HL-60/S4 treated with retinoic acid at 250 ng/mL for 4 days and 3 days (cell line): ENCODE data around the gene NDUFB5.

Experiments used
- in situ Hi-C: fragments of 300-500 bp; cut with MboI; formaldehyde crosslinking; loops from 2 replicates; pipeline ENCODE4 v1.7.0; 2022; ENCODE audit warnings: low sequenced_read_pairs

Gene NDUFB5

DNA sequence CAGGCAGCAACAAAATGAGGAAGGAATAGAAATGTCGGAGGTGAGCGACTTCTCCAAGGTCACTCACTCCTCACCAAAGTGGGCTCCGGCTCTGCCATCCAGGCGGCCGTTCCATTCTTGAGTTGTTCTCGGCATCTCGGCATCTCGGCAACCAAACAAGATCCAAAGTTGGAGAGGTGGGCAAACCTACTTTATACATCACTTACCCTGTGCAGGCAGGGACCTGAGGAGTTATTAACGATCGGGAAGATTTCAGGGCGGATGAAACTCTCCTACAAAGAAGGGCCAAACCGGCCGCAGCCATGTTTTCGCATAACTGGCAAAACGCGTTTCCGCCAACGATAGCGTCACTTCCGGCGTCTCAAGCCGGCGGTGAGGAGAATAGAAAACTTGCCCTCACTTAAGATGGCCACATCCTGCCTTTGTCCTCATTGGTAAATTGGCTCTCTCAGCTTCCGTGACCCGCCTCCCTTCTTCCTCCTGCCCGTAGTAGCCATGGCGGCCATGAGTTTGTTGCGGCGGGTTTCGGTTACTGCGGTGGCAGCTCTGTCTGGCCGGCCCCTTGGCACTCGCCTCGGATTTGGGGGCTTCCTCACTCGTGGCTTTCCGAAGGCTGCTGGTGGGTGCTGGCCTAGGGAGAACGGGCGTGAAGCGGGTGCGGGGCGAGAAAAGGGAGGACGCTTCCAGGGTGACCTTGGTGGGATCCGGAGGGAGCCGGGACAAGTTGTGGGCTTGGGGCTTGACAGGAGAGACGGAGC lies at the start of gene NDUFB5, which contains the start of gene MRPL47:
TSS of gene NDUFB5 (plus strand) at position 474 of the 758 bp plus-strand sequence. CDS start at position 496, 22 bp downstream.
TSS of gene MRPL47 (minus strand) at position 318 of the 758 bp plus-strand sequence. CDS start at position 304, 14 bp downstream.
- in situ Hi-C loops, result no loop called here

DNA sequence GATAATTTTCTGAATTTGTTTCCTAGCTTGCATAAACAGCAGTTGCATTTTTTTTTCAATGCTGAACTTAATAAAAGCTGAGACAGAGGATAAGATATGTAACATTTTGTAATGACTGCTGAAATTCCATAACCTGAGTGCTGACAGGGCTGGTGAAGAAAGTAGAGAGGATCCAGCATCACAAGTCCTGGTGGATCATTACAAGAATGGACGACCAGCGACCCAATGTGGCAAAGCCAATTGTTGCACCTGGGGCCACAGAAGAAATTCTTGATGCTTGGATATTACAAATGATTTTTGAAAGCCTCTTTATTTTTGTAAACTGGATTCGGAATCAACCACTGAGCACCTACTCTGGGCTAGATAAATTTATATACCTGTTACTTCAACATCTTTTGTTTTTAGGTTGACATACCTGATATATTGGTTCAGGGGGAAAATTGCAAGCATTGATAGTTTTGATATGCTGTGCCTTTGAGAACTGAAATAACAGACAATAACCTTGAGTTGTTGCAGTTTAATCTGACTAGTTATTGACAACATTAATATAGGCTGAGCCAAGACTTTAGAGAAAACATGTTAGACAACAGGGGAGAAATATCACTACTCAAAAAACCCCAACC lies 45.7 kb upstream of the NDUFB5 start:
- in situ Hi-C loops, result loop anchor here (25.0 kb wide), 2 partner anchors 222 to 497 kb away; partner anchors contain the start of genes MFN1 and ZMAT3

DNA sequence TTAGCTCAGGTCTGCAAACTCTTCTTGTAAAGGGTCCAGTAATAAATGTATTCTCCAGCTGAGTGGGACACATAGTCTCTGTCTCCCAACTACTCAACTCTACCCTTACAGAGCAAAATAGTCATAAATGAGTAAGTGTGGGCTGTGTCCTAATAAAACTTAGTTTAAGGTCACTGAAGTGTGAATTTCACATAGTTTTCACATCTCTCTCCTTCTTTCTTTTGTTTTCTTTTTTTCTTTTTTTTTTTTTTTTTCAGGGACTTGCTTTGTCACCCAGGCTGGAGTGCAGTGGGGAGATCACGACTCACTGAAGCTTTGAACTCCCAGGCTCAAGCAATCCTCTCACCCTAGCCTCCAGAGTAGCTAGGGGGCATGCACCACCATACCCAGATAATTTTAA lies 43.8 kb upstream of the NDUFB5 start:
- in situ Hi-C loops, result loop anchor here (25.0 kb wide), 2 partner anchors 223 to 498 kb away; partner anchors contain the start of genes MFN1 and ZMAT3

DNA sequence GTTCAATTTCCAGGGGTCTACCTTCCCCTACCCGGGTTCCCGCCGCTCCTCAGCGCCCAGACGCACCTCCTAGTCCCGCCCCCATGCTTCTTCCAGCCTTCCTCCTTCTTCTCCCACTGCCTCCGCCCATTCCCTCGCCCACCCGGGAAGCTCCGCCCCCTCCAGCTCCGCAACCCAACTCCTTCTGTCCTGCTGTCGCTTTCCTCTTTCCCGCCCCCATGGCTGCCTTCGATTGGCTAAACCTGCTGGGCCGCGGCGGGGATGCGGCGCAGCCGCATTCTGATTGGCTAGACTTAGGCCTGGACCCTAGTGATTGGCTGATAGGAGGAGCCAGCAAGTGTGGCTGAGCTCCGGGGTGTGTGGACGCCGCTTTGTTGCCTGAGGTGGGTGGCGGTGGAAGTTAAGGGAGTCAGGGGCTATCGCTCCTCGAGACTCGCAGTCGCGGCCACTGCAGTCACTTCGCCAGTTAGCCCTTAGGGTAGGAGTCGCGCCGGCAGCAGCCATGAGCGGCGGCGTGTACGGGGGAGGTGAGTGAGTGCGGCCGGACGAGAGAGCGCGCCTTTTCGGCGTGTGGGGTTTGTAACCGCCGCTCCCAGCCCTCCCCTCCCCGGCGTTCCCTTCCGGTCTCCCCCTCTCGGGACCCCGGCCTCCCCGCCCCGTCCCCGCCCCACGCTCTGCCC lies 41.9 kb upstream of the NDUFB5 start, which contains the start of gene ACTL6A:
TSS of gene ACTL6A (plus strand) at position 336 of the 680 bp plus-strand sequence. CDS start at position 503, 167 bp downstream.
- in situ Hi-C loops, result loop anchor here (25.0 kb wide), 2 partner anchors 225 to 500 kb away; partner anchors contain the start of genes MFN1 and ZMAT3

DNA sequence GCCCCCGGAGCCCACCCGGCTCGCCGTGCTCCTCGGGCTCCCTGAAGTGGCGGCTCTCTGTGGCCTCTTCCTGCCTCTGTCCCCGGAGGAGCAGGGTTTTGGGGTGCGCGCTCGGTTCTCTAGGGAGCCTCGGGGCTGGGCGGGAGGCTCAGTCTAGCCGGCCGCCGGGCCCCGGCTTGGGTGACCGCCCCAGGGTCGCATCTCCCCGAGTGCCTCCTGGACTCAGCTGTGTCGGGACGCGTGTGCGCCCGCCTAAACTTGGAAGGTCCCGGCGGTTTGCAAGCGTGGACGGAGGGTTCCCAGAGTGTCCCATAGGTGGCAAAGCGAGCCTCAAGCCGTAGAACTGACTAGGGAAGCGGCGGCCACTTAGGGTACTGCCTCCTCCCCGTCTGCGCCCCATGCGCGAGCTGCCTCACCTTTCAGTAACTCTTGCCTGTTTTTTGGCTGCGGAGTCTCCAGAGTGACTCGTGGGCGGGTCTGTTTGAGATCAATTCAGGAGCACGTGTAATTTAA lies 41.3 kb upstream of the NDUFB5 start:
- in situ Hi-C loops, result loop anchor here (25.0 kb wide), 2 partner anchors 226 to 501 kb away; partner anchors contain the start of genes MFN1 and ZMAT3

DNA sequence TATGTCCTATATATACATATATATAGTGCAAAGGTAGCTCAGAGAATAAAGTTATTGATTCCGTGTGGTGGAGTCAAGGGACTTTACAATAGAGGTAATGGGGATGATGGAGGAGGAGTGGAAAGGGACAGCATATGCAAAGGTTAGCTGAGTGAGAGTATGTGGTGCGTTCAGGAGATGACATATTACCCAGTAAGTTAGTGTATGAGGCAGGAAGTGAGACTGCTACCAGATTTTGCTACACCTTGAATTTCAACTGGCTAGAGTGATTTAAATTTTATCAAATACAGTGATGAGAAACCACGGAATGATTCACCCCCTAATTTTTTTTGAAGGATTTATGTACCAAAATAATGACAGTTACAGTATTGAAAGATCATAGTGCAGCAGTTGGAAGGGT lies 39.1 kb upstream of the NDUFB5 start:
- in situ Hi-C loops, result loop anchor here (25.0 kb wide), 2 partner anchors 228 to 503 kb away; partner anchors contain the start of genes MFN1 and ZMAT3

DNA sequence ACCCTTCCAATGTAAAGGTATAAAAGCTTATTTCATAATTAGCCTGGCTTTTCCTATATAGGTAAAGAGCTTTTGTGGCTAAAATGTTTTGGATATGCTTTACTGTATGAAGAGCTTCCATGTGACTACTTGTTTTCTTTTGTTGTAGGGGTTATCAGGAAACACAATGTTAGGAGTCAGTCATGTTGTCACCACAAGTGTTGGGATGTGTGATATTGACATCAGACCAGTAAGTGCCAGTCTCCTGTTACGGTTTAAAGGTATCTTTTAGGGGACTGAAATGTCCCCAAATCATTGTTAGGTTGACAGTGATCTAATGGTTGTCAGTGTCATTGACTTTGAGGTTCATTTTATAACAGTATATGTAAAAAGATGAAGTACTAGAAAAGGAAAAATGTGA lies 23.6 kb upstream of the NDUFB5 start:
- in situ Hi-C loops, result no loop called here

DNA sequence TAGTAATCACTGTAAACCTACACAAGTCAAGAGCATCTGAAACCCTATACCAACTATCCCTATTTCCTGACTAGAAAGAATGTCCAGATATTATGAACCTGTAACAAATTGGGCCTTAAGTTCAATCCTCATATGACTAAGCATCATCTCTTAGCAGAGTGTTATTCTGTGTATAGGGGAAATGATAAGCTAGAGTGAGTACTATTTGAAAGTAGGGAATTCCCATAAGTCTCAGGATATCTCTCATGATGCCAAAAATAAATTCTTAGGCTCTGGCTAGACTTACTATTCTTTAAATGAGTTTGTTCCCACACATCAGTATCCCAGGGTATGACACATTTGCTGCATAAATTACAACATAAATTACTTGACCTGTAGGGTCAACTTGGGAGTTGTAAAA lies 15.5 kb upstream of the NDUFB5 start:
- in situ Hi-C loops, result no loop called here

DNA sequence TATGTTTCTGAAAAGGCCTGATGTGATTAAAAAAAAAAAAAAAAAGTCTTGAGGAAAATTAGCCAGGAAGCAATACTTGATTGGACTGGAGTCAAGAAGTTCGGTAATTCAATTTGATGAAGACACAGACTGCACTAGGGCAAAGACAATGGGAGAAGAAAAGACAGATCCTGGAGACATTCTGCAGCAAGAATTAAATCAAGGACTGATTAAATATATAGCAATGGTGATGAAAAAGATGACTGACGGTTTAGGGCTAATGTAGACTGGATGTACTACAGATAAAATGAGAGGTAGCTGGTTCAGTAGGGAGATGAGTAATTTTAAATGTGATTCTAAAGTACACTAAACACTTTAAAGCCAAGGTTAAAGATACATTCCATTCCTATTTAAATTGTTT lies 13.9 kb upstream of the NDUFB5 start:
- in situ Hi-C loops, result no loop called here

DNA sequence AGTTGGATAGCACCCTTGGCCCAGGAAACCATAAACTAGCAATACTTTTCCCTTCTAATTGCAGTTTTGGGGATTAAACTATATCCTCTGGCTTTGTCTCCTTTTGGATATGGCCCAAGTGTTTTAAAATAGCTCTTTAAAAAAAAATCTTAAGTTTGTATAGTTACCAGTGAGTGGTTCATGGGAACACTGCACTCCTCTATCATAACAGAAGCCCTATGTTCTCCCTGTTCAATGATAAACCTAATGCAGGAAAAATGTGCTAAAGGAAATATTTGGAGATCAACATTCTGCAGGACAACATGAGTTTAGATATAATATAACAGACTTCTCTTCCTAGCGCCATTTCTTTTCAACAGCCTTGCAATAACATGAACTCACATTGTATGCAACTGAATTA lies 13.3 kb upstream of the NDUFB5 start:
- in situ Hi-C loops, result no loop called here

DNA sequence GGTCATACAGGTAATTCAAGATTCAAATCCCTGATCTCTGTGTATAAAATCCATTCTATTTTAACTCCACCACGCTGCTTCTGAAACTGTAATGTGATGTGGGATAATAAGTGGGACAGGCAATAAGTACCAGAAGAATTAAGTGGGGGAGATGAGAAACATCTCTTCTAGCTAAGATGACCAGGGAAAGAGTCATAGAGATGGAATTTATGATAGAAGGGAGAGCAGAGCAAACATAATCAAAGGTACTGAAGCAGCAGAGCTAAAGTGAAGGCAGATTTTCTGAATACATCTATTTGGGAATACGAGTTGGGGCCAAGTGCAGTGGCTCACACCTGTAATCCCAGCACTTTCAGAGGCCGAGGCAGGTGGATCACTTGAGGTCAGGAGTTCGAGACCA lies 5.1 kb upstream of the NDUFB5 start:
- in situ Hi-C loops, result no loop called here

DNA sequence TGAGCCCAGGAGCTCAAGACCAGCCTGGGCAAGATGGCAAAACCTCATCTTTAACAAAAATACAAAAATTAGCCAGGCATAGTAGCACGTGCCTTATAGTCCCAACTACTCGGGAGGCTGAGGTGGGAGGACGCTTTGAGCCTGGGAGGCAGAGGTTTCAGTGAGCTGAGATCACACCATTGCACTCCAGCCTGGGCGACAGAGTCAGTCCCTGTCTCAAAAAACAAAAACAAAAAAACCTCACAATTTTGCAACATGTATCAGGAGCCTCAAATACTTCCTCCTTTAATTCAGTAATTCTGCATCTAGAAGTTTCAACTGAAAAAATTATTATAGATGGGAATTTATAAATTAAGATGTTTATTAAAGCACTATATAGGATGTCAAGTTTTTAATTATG lies 1.3 kb upstream of the NDUFB5 start:
- in situ Hi-C loops, result no loop called here

DNA sequence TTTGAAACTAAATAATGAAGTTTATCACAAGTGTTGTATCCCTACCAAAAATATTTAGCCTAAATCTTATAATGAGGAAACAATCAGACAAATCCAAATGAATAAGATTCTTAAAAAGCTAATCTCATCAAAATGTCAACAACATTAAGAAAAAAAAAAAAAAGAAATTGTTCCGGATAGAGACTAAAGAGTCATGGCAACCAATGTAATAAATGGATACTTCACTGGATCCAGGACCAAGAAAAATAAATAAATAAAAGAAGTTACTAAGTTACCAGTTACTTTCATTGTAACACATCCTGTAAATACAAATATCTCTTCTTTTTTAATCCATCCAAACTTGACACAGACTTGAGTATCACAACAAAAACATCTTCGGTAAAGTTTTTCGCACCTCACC lies 763 bp upstream of the NDUFB5 start:
- in situ Hi-C loops, result no loop called here

DNA sequence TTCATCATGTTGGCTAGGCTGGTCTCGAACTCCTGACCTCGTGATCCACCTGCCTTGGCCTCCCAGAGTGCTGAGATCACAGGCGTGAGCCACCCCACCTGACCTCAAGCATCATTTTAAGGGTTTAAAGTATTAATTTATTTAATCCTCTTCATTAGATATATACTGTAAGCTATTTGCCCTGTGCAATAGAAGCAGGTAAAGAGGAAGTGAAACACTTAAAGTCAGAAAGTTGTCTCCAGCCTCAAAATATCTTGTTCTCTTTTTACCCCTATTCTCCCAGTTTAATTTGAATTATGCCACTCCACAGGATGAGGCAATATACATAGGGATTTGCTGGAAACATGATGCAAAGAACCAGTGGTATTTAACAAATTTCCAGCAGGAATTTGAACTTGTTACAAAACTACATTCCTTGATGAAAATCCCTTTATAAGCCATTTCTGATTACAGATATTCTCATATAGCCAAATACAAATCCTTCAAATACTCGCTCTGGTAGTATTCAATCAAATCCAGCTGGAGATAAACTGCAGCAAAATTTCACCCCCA lies 2.0 kb downstream of the NDUFB5 start:
- in situ Hi-C loops, result no loop called here

DNA sequence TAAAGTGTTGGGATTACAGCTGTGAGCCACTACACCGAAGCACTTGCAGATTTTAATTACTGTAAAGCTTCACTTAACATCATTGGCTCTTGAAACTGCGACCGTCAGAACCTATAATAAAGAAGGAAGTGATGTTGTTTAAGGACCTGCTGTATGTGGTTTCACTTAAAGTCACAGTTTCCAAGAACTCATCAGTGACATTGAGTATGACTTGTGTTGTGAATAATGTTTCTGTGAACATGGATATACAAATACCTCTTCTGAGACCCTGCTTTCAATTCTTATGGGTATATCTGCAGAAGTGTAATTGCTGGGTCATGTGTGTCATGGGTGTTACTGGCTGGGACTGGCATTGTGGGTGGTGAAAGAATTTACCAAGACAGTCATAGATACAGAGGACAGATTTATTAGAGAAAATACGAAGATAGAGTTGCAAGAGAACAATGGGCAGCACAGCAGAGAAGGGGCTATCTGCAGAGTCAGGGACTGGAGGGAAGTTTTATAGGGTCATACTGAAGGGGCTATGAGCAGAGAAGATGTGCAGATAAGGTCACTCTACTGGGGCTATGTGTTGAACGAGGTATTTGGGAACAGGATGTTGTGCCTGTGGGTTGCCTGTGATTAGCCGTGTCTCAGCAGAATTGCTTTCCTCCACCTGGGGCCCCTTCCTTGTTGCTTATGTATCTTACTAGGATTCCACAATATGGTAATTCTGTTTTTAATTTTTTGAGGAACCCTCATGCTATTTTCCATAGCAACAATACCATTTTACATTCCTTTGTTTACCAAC lies 4.5 kb downstream of the NDUFB5 start:
- in situ Hi-C loops, result no loop called here

DNA sequence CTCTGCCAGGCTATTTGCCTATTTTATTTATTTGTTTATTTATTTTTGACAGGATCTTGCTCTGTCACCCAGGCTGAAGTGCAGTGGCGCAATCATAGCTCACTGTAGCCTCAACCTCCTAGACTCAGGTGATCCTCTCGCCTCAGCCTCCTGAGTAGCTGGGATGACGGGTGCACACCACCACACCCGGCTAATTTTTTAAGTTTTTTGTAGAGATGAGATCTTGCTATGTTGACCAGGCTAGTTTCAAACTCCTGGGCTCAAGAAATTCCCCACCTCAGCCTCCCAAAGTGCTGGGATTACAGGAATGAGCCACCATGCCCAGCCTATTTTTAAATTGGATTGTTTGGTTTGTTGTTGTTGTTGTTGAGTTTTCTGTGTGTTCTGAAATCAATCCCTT lies 5.5 kb downstream of the NDUFB5 start:
- in situ Hi-C loops, result no loop called here

DNA sequence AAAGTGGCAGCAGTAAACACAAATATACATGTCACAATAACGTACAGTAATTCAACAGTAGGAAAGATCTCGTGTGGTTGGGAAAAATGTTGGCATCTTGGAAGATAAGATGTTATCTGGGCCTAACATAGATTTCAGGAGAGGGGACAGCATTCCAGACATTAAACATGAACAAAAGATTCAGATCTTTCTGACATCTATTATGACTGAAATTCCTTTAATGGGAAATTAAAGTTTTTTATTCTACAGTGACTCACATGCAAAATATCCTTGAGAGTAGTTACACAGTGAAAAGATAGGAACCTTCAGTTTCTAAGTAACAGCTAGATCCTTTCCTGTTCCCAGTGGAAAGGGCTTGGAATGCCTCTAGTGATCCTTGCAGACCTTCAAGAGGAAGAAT lies 9.2 kb downstream of the NDUFB5 start:
- in situ Hi-C loops, result no loop called here

DNA sequence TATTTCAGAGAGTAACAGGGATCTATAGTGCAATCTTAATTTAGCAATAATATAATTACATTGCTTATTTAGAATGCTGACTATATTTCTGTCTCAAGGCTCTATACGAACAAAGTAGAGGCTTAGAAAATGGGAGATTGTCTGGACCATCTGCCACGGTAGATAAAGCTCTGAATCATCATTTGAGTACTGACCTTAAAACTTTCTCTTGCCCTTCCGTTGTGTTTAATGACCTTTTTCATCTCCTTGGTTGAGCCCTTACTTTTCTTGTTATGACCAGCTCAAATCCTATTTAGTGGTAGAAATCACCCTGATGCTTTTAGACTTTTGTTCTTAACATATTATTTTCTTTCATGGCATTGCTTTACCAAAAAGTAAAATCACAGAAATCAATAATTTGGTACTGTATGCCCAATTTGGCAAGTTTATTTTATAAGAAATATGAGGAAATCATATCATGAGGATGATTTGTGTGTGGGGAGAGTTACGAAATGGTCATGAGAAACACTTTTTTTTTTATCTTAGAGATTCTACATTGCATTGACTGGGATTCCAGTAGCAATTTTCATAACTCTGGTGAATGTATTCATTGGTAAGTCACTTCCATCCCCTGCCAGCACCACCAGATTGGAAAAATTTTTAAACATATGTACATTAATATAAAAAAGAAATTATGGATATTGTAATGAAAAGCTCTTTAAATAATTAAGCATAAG lies 11.0 kb downstream of the NDUFB5 start:
- in situ Hi-C loops, result no loop called here

DNA sequence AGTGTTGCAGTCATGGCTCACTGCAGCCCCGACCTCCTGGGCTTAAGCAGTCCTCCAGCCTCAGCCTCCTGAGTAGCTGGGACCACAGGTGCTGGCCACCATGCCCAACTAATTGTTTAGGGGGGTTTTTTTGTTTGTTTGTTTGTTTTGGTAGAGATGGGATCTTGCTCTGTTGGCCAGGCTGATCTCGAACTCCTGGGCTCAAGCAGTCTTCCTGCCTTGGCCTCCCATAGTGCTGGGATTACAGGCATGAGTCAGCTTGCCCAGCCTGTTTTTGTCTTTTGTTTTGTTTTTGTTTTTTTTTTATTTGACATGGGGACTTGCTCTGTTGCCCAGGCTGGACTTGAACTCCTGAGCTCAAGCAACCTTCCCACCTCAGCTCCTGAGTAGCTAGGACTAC lies 17.4 kb downstream of the NDUFB5 start:
- in situ Hi-C loops, result no loop called here
